HEK293 (cell line): ENCODE data around the gene MTG1.

Source experiments
- BCL11A ChIP-seq: fragments of 450-650 bp; formaldehyde crosslinking; IDR thresholded peaks from 2 replicates; pipeline ENCODE4 v1.5.1; 2016; ENCODE audit warnings: low read depth, missing biosample characterization, missing genetic modification characterization
- HIC1 ChIP-seq: fragments of 450-650 bp; formaldehyde crosslinking; IDR thresholded peaks from 2 replicates; pipeline ENCODE4 v1.5.1; 2016; ENCODE audit warnings: missing biosample characterization, missing genetic modification characterization
- IKZF3 ChIP-seq: fragments of 450-650 bp; IDR thresholded peaks from 2 replicates; pipeline ENCODE4 v1.5.0; 2018; ENCODE audit warnings: missing biosample characterization, mild to moderate bottlenecking, missing genetic modification characterization, moderate library complexity
- INSM2 ChIP-seq: fragments of 450-650 bp; formaldehyde crosslinking; IDR thresholded peaks from 2 replicates; pipeline ENCODE4 v1.5.1; 2016; ENCODE audit warnings: missing biosample characterization, missing genetic modification characterization
- KLF16 ChIP-seq: fragments of 450-650 bp; formaldehyde crosslinking; IDR thresholded peaks from 2 replicates; pipeline ENCODE4 v1.5.1; 2017; ENCODE audit warnings: missing biosample characterization, missing genetic modification characterization
- KLF9 ChIP-seq: fragments of 450-650 bp; formaldehyde crosslinking; IDR thresholded peaks from 2 replicates; pipeline ENCODE4 v1.5.1; 2016; ENCODE audit warnings: missing biosample characterization, missing genetic modification characterization, low read depth
- PATZ1 ChIP-seq: fragments of 450-650 bp; formaldehyde crosslinking; IDR thresholded peaks from 2 replicates; pipeline ENCODE4 v1.5.1; 2016; ENCODE audit warnings: missing biosample characterization, missing genetic modification characterization
- PRDM10 ChIP-seq: fragments of 450-650 bp; formaldehyde crosslinking; IDR thresholded peaks from 2 replicates; pipeline ENCODE4 v1.5.1; 2016; ENCODE audit warnings: missing biosample characterization, missing genetic modification characterization
- SP7 ChIP-seq: fragments of 450-650 bp; formaldehyde crosslinking; IDR thresholded peaks from 2 replicates; pipeline ENCODE4 v1.5.1; 2016; ENCODE audit warnings: missing biosample characterization, missing genetic modification characterization
- ZBTB1 ChIP-seq: fragments of 450-650 bp; formaldehyde crosslinking; IDR thresholded peaks from 2 replicates; pipeline ENCODE4 v1.5.1; 2016; ENCODE audit warnings: missing biosample characterization, missing genetic modification characterization
- ZBTB10 ChIP-seq: fragments of 450-650 bp; formaldehyde crosslinking; IDR thresholded peaks from 2 replicates; pipeline ENCODE4 v1.5.1; 2016; ENCODE audit warnings: missing biosample characterization, missing genetic modification characterization
- ZBTB17 ChIP-seq: fragments of 450-650 bp; formaldehyde crosslinking; IDR thresholded peaks from 2 replicates; pipeline ENCODE4 v1.5.1; 2016; ENCODE audit warnings: missing biosample characterization, missing genetic modification characterization
- ZFHX2 ChIP-seq: fragments of 450-650 bp; formaldehyde crosslinking; conservative IDR thresholded peaks from 2 replicates; pipeline ENCODE4 v1.5.1; 2016; ENCODE audit warnings: missing biosample characterization, missing genetic modification characterization
- ZNF155 ChIP-seq: fragments of 450-650 bp; formaldehyde crosslinking; IDR thresholded peaks from 2 replicates; pipeline ENCODE4 v1.5.1; 2016; ENCODE audit warnings: missing biosample characterization, missing genetic modification characterization
- ZNF248 ChIP-seq: fragments of 450-650 bp; formaldehyde crosslinking; IDR thresholded peaks from 2 replicates; pipeline ENCODE4 v1.5.1; 2017; ENCODE audit warnings: missing biosample characterization, missing genetic modification characterization
- ZNF324 ChIP-seq: fragments of 450-650 bp; formaldehyde crosslinking; IDR thresholded peaks from 2 replicates; pipeline ENCODE4 v1.5.1; 2016; ENCODE audit warnings: missing biosample characterization, missing genetic modification characterization
- ZNF404 ChIP-seq: fragments of 450-650 bp; formaldehyde crosslinking; IDR thresholded peaks from 2 replicates; pipeline ENCODE4 v1.5.1; 2017; ENCODE audit warnings: missing biosample characterization, missing genetic modification characterization
- ZNF423 ChIP-seq: fragments of 450-650 bp; formaldehyde crosslinking; IDR thresholded peaks from 2 replicates; pipeline ENCODE4 v1.5.1; 2016; ENCODE audit warnings: missing biosample characterization, missing genetic modification characterization
- ZNF501 ChIP-seq: fragments of 450-650 bp; formaldehyde crosslinking; IDR thresholded peaks from 2 replicates; pipeline ENCODE4 v1.5.1; 2016; ENCODE audit warnings: missing biosample characterization, missing genetic modification characterization
- ZNF600 ChIP-seq: fragments of 450-650 bp; formaldehyde crosslinking; IDR thresholded peaks from 2 replicates; pipeline ENCODE4 v1.5.1; 2016; ENCODE audit warnings: missing biosample characterization, missing genetic modification characterization
- ZNF692 ChIP-seq: fragments of 450-650 bp; formaldehyde crosslinking; IDR thresholded peaks from 2 replicates; pipeline ENCODE4 v1.5.1; 2016; ENCODE audit warnings: missing biosample characterization, missing genetic modification characterization
- ZNF76 ChIP-seq: fragments of 450-650 bp; formaldehyde crosslinking; IDR thresholded peaks from 2 replicates; pipeline ENCODE4; 2016; ENCODE audit warnings: low read depth, missing biosample characterization, missing genetic modification characterization, borderline replicate concordance
- ZXDB ChIP-seq: fragments of 450-650 bp; formaldehyde crosslinking; IDR thresholded peaks from 2 replicates; pipeline ENCODE4 v1.5.1; 2016; ENCODE audit warnings: missing biosample characterization, missing genetic modification characterization

The MTG1 gene

GRCh38 chr10:133375357-133376115 is 18.4 kb upstream of the MTG1 start (continued):
- peak; percentile 91 for TF ChIP-seq ZNF423 (tag by site-specific recombination)
- 0 out of 2 replicates have a peak, but pooled peaks have one; percentile 36 for TF ChIP-seq INSM2 (tag by site-specific recombination)
- TF ChIP-seq ZNF324 (tag by site-specific recombination) = 0 out of 2 replicates have a peak, but pooled peaks have one; percentile 35
- no peak for TF ChIP-seq ZBTB1 (tag by site-specific recombination)
- peak; percentile 74 for TF ChIP-seq PRDM10 (tag by site-specific recombination)
- TF ChIP-seq KLF16 (tag by site-specific recombination) = no peak
- TF ChIP-seq ZBTB17 (tag by site-specific recombination) = peak; percentile 45; the same call in 1 of the 2 replicates
- 0 out of 2 replicates have a peak, but pooled peaks have one; percentile 18 for TF ChIP-seq SP7 (tag by site-specific recombination)
- peak; percentile 67 for TF ChIP-seq ZNF692 (tag by site-specific recombination)
- TF ChIP-seq KLF9 = no peak
- TF ChIP-seq ZNF76 (tag by site-specific recombination) = peak; percentile 49; the same call in 1 of the 2 replicates
- peak; percentile 31; the same call in 1 of the 2 replicates for TF ChIP-seq ZNF501 (tag by site-specific recombination)
- peak; percentile 81 for TF ChIP-seq PATZ1
- peak; percentile 75 for TF ChIP-seq HIC1 (tag by site-specific recombination)
- no peak for TF ChIP-seq ZNF155 (tag by site-specific recombination)
- TF ChIP-seq BCL11A = peak; percentile 38; the same call in 1 of the 2 replicates
- no peak for TF ChIP-seq ZNF248
- peak; percentile 72 for TF ChIP-seq IKZF3 (tag by site-specific recombination)
- TF ChIP-seq ZNF600 (tag by site-specific recombination) = peak; percentile 81
- peak; percentile 39; the same call in 1 of the 2 replicates for TF ChIP-seq ZXDB (tag by site-specific recombination)
- no peak for TF ChIP-seq ZNF404
- TF ChIP-seq ZFHX2 = peak; percentile 41
- TF ChIP-seq ZBTB10 (tag by site-specific recombination) = no peak
